GM12864 (cell line): ENCODE results near the gene NCS1.

ENCODE experiments used
- DNase-seq: peaks from one replicate; pipeline ENCODE4 v3.0.0-alpha.2; 2011; ENCODE audit warnings: low read depth
- H3K4me3 ChIP-seq: 2 replicates; pipeline ENCODE4 v1.5.1; 2011; ENCODE audit warnings: mild to moderate bottlenecking, low read depth, low read length, control low read depth
- TF ChIP-seq, protein P1 (sequence below): IDR thresholded peaks from 2 replicates; pipeline ENCODE4 v1.5.1; 2011; ENCODE audit warnings: low read depth, mild to moderate bottlenecking, moderate library complexity, low read length, control low read depth, inconsistent platforms; ENCODE audit errors: missing control alignments

The NCS1 gene

DNA sequence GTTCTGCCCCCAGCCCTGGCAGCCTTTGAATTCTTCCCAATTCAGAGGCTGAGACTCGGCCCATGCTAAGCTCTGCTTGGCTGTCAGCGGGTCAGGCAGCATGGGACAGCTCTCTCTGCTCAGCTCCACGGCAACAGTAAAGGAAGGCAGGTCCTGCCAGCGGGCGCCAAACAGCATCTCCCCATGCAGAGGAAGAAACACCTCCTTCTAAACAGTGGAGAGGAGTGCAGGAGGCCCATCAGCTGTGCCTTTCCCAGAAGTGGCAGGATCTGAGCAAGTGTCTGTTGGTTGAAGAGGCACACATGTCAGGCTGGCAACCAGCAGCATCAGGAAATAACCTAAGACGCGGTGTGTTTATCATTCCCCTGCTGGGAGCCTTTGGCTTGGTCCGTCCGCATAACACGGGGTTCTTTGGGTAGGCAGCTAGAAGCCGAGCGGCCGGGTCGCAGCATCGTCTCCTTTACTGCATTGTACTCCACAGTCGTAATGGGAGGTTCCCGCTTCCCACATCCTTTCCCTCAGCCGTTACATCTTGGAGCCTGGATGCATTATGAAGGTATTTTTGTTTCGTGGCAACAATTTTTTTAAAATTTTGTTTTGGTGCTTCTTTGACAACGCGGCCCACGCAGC lies 42.7 kb upstream of the NCS1 start:
- no peak overlapping the region for H3K4me3 ChIP-seq

DNA sequence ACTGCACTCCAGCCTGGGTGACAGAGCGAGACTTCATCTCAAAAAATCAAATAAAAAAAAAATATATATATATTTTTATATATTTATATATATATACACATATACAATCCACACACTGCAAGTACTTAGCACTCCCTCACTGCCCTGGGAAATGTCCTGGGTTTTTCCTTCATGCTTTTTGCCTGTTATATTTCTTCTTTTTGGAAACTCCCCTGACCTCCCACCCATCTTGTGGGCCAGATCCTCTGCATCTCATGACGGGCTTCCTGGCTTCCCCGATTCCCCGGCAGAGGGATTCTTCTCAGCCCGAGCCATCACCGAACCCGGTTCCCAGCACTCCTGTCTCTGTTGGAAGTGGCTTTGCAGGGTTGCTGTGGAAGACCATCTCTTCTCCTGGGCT lies 39.5 kb upstream of the NCS1 start:
- no peak for DNase-seq
- TF ChIP-seq, protein P1, sequence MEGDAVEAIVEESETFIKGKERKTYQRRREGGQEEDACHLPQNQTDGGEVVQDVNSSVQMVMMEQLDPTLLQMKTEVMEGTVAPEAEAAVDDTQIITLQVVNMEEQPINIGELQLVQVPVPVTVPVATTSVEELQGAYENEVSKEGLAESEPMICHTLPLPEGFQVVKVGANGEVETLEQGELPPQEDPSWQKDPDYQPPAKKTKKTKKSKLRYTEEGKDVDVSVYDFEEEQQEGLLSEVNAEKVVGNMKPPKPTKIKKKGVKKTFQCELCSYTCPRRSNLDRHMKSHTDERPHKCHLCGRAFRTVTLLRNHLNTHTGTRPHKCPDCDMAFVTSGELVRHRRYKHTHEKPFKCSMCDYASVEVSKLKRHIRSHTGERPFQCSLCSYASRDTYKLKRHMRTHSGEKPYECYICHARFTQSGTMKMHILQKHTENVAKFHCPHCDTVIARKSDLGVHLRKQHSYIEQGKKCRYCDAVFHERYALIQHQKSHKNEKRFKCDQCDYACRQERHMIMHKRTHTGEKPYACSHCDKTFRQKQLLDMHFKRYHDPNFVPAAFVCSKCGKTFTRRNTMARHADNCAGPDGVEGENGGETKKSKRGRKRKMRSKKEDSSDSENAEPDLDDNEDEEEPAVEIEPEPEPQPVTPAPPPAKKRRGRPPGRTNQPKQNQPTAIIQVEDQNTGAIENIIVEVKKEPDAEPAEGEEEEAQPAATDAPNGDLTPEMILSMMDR: no peak
- no peak overlapping the region for H3K4me3 ChIP-seq

More for the DNA sequence above, 42.7 kb upstream of the NCS1 start:
- DNase-seq: no peak
- TF ChIP-seq, protein P1: no peak

DNA sequence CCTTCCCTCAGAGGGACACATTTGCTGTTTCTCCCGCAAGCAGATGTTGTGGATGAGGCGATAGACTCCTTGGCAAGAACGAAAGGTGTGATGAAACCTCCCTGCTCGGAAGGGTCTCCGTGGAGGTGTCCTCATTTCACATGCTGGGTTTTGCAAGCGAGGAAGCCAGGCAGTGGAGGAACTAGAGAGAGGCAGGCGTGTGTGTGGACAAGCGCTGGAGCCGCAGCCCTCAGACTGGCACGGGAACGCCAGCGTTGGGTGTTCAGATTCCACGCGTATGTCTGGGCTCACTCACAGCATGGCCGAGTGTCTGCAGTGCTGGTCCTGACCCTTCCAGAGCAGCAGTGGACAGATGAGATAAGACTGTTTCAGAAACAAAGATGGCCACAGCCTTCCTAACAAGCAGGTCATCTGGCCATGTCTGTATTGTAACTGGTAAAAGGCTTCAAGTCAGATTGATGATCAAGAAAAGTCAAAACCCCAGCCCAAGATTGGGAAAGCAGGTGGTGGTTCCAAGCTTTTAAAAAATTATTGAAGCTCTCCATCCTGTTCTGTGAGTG lies 35.0 kb upstream of the NCS1 start:
- TF ChIP-seq, protein P1: no peak
- H3K4me3 ChIP-seq: no peak overlapping the region
- no peak for DNase-seq

DNA sequence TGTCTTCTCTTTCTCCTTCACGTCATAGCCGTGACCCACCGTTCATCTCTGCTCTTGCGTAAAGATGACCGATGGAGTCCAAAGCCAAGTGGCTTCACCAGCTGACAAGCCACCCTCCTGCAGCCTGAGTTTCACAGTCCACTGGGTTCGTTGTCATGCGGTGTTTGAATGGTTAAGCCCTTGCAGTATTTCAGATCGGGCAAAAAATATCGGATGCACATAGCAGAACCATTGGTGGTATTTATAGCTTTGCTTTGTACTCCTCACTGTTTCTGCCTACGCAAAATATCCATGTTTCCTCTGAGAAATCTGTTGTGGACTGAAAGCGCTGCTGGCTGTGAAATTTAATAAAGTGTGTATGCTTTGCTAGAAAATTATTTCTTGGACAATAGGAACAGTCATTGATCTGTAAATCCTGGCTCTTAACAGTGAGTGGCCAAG lies 34.5 kb upstream of the NCS1 start:
- no peak for DNase-seq
- no peak overlapping the region for H3K4me3 ChIP-seq

DNA sequence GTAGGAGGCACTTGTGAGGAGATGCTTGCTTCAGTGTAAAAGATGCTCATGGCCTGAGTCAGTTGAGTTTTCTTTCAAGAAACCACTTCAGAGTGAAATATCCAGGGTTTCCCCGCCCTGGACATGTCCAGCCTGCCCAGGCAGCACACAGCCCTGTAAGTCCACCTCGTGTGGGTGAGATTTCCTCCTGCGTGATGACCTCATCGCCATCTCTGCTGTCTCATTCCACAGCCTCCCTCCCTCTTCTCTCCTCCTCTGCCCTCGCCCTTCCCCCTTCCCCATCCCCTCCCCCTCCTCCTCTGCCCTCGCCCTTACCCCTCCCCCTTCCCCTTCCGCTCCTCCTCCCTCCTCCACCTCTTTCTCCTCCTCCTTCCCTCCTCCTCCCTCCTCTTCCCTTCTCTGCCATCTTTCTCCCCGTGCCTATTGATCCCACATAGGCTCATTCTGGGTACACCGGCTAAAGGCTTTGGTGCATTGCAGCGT lies 34.0 kb upstream of the NCS1 start:
- DNase-seq: no peak
- TF ChIP-seq, protein P1: no peak
- H3K4me3 ChIP-seq: no peak overlapping the region

More for the DNA sequence above, 34.5 kb upstream of the NCS1 start:
- TF ChIP-seq, protein P1: no peak

DNA sequence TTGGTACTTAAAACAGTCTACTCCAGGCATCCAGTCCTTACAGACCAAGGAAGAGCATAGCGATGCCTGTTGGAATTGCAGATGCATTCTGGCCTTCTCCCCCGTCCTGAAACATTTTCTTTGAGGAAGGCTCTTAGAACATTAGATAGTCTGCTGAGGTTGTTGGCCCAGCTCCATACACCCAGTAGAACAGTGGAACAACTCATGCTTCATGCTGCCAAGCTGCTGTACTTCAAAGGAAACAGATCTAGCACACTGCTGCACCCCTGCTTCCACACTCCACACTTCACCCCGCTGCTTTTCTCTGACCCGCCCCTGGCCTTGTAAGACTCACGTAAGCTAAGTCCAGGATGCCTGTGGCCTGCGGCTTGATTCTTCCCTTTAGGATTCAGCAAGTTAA lies 33.4 kb upstream of the NCS1 start:
- H3K4me3 ChIP-seq: no peak overlapping the region
- no peak for DNase-seq
- TF ChIP-seq, protein P1: no peak

DNA sequence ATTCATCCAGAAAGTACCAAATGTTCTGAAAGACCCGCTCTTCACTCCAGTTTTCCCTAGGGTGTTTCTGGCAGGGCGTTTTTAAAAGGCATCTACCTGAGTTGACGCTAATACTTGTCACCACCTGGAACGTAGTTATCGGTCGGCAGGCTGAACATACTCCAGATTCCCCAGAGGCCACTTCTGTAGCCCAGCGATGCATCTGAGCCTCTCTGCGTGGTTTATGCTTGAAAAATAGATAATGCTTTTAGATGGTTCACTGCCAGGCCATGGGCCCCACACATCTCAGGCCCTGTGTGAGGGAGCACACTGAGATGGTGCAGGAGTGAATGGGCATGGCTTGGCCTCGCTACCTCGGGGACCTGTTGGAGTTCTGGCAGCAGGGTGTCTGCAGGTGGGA lies 33.0 kb upstream of the NCS1 start:
- no peak for DNase-seq
- no peak overlapping the region for H3K4me3 ChIP-seq
- TF ChIP-seq, protein P1: no peak
